ENCODE data around the gene TRRAP. TPM values are rescaled to one million over a fixed set of nuclear protein-coding genes. Genes with fewer than 3 reads are reported as not detected.

TRRAP gene
- total RNA-seq, 1 donor from 2014 or later: 30.9 TPM

- DNase-seq (ENCODE audit: low spot score): peak; percentile 41
These were observed 124.0 kb downstream of the TRRAP start for GRCh38 chr7:99002148-99002826.

DNA sequence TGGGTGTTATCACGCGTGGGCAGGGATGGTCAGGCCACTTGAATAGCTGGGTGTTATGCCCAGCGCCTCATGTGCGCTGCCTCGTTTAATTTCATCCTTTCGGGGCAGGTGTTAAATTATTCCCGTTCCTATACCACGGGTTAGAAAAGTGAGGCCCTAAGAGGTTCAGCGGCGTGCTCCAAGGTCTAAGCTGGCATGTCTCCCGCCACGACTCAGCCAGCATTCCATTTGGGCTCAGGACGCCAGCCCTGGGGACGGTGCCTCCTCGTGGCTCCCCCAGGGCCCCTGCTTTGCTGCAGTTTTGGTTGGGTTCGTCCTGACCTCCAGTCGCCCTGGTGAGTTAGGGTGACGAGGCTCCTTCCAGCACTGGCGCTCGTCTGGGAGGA is 124.5 kb downstream of the TRRAP start:
- DNase-seq (ENCODE audit: low spot score): peak; percentile 30

DNA sequence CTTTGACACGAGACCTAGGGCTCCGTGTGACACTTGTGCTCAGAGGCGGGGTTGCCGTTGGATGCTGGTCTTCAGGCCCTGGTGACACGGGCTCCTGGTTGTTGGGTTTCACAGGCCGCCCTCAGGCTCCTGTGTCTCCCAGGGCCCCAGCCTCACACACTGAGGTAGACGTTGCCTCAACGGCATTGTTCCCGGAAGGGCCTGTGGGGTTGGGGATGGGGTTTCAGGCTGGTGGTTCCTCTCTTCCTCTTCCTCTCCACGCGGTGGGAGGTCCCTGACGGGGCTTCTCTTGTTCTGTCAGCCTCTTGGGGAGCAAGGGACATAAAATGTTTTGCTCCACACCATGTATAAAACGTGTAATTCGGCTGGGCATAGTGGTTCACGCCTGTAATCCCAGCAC is 125.1 kb downstream of the TRRAP start:
- peak; percentile 82 for DNase-seq (ENCODE audit: low spot score)

- peak; percentile 59 for DNase-seq (ENCODE audit: low spot score)
These were observed 125.9 kb downstream of the TRRAP start for GRCh38 chr7:99004216-99004615.

GRCh38 chr7:99004781-99005500 is 126.6 kb downstream of the TRRAP start:
- DNase-seq (ENCODE audit: low spot score): peak; percentile 85

DNA sequence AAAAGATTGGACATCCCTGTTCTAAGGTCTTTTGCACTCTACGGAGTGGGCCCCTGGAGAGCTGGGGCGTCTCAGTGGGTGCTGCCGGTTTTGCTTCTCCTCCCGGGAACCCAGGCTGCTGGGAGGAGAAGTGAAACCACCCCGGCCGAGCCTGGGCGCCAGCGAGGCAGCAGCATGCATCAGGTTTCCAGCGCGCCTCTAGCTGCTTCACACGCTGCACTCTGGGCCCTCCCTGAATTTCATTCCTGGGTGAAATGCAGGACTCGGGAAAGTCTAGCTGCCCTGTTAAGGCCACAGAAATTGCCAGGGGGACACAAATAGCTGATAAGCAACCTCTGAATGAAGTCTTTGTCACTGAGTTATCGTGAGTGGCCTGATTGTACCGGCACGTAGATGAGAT is 127.4 kb downstream of the TRRAP start:
- peak; percentile 81 for DNase-seq (ENCODE audit: low spot score)

- peak; percentile 73 for DNase-seq (ENCODE audit: low spot score)
These were observed 128.6 kb downstream of the TRRAP start for GRCh38 chr7:99006739-99007424.

- peak; percentile 74 for DNase-seq (ENCODE audit: low spot score)
These were observed 129.9 kb downstream of the TRRAP start for GRCh38 chr7:99008181-99008631.

DNA sequence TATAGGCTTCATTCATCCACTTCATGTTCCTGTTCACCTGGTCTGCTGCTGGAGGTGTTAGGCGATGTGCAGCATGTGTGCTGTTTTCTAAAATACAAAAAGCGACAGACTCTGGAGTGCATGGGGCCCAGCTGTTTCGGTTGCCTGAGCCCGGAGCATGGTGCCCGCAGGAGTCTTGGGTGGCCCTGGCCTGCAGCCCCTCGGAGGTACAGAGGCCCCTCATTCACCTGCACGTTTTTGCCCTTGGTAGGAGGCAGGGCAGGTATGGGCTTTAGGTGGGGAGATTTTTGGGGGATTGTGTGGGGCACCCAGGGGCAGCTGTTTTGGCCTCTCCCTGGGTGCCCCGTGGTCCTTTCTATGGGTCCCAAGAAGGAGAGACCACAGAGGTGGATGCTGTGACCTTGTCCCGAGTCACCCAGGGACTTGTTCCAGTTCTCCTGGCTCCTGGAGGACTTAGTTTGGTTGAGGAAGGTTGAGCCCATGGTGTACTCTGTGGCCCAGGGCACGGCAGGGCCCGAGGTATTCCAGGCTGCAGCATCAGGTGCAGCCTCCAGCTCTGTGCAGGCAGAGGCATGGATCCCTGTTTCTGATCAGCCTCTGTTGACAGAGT is 130.7 kb downstream of the TRRAP start:
- DNase-seq (ENCODE audit: low spot score): peak; percentile 18

DNA sequence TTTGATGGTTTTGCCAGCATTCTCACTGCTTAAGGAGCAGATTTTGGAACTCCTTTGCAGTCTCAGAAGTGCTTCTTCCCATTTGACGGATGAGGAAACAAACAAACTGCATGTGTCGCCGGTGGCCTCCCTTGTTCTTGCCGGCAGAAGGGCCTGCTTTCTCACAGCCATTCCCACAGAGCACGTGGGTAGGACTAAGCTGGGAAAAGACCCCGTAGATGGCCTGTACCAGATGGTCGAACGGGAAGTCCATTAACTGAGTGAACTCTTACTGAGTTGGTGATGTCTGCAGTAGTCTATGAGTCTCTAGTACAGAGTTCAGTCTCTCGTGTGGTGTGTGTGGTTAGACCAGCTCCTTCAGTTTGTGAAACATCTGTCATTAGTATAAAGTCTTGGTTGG is 131.9 kb downstream of the TRRAP start:
- DNase-seq (ENCODE audit: low spot score): peak; percentile 73

- peak; percentile 72 for DNase-seq (ENCODE audit: low spot score)
These were observed 133.0 kb downstream of the TRRAP start for GRCh38 chr7:99011341-99011705.

DNA sequence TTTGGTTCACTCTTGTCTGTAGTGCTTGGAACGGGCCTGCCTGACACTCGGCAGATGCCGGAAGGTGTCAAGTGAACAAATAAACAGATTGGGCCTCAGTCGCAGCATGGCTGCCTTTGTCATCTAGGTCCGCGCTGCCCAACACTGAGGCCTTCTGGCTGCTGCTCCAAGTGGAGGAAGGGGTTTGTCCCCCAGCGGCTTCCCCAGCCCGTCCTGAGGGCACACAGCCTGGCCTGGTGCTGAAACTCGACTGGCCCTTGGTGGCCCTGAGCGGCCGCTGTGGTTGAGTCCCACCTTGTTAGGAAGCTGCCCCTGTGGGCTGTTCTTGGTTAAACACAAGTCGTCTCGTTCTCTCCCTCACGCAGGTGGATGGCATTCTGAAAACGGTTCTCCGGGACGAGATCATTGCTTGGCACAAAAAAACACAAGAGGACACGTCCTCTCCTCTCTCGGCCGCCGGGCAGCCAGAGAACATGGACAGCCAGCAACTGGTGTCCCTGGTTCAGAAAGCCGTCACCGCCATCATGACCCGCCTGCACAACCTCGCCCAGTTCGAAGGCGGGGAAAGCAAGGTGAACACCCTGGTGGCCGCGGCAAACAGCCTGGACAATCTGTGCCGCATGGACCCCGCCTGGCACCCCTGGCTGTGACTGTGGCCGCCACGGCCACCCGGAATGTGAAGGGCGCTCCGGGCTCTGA is 133.5 kb downstream of the TRRAP start:
- peak; percentile 84 for DNase-seq (ENCODE audit: low spot score)

- DNase-seq (ENCODE audit: low spot score): peak; percentile 72
These were observed 134.4 kb downstream of the TRRAP start for GRCh38 chr7:99012722-99013121.

- DNase-seq (ENCODE audit: low spot score): peak; percentile 67
These were observed 135.2 kb downstream of the TRRAP start for GRCh38 chr7:99013266-99014112.

GRCh38 chr7:99014113-99014985 is 136.0 kb downstream of the TRRAP start:
- peak; percentile 78 for DNase-seq (ENCODE audit: low spot score)

DNA sequence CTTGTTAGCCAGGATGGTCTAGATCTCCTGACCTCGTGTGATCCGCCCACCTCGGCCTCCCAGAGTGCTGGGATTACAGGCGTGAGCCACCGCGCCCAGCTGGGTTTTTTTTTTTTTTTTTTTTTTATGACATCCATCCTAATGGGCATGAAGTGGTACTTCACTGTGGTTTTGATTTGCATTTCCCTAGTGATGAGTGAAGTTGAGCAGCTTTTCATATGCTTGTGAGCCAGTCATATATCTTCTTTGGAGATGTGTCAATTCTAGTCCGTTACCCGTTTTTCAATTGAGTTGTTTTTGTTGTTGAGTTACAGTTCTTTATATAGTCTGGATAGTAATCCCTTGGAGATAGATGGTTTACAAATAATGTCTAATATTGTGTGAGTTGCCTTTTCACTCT is 137.9 kb downstream of the TRRAP start:
- DNase-seq (ENCODE audit: low spot score): no peak

DNA sequence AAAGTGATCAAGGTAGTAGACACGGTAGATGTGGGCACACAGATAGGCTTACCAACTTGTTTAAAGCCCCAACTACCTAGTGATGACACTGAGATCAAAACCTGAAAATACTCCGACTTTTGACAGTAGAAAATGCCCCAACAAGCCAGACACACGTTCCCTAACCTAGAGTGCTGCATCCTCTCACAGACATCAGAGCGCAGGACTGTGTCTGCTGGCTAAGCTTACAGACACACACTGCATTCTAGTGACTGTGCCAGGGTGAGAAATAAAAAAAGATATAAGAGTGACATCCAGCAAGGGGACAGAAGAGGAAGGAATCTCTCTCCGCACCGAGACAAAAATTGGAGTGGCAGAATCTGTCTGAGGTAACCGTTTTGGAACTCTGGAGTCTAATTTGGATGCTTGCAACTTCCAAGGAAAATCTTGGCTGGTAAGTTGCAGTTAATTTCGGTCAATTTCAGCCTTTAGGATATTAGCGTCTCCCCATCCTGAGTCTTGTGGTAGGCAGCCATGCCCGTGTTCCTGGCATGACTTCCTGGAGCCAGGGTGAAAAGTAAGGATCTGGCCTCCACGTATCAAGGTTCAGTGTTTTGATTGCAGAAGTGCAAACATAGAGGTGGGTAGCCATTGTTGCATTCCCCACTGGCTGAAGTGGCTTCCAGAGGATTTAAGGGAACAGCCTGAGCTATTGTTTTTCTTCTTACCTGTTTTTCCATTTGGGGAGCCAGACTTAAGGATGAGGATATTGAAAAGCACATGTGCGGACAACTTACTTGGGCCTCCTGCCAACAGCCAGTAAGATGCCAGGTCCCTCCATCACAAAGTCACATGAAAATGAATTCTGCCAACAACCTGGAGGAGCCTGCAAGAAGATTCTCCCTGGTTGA is 141.4 kb downstream of the TRRAP start:
- peak; percentile 47 for DNase-seq (ENCODE audit: low spot score)

DNA sequence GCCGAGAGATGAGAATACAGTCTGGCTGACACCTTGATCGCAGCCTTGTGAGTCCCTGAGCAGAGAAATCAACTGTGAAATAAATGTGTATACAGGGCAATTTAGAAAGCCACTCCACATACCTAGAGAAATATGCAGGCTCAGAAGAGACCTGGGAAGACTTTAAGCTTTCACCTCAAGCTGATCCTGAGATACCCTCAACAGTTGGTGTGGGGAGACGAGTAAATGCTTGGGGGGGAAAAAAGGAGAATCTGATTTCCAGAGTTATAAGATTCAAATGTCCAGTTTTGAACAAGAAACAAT is 142.0 kb downstream of the TRRAP start:
- no peak for DNase-seq (ENCODE audit: low spot score)

Measured in mesenteric fat pad (tissue), 1 donor.